ENCODE measurements around the gene PLEKHA5. TPM values are rescaled to one million over a fixed set of nuclear protein-coding genes. Genes with fewer than 3 reads are reported as not detected.

Gene PLEKHA5
- total RNA-seq, 1 donor from 2014 or later: 32.3 TPM

DNA sequence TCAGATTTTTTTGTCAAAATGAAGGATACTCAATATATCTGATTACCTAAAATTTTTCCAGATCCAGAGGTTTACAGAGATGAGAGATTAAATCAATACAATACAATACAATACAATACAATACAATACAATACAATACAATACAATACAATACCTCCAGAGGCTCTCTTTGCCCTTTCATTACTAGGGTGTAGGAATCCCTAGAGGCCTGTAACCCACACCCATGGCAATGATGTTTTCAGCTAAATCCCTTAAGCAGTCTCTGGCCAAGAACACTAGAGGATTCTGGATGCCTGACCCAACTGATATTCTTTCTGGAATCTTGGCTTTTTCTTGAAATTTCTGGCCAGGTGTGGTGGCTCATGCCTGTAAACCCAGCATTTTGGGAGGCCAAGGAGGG, 286.0 kb downstream of the PLEKHA5 start:
- no peaks in the 10 kb centered on the region for H3K27me3 Mint-ChIP-seq (ENCODE audit: unreplicated experiment)
- no peak overlapping the region for H3K27ac Mint-ChIP-seq (ENCODE audit: unreplicated experiment)
- H3K4me1 Mint-ChIP-seq (ENCODE audit: unreplicated experiment): no peaks in the 10 kb centered on the region
- TF ChIP-seq CTCF (IDR thresholded peaks at IDR 0.05): no peak
- H3K4me3 Mint-ChIP-seq (ENCODE audit: unreplicated experiment): no peak overlapping the region
- H3K9me3 Mint-ChIP-seq (ENCODE audit: unreplicated experiment): no peaks in the 10 kb centered on the region
- no peaks in the 10 kb centered on the region for H3K36me3 Mint-ChIP-seq (ENCODE audit: unreplicated experiment)
- DNase-seq (ENCODE audit: extremely low spot score, unreplicated experiment): no peak

- Mint-ChIP-seq H3K27me3 (ENCODE audit: unreplicated experiment) (no peaks in the 10 kb centered on the region), H3K27ac (ENCODE audit: unreplicated experiment) (no peak overlapping the region), H3K36me3 (ENCODE audit: unreplicated experiment) (no peaks in the 10 kb centered on the region), H3K9me3 (ENCODE audit: unreplicated experiment) (no peaks in the 10 kb centered on the region), H3K4me1 (ENCODE audit: unreplicated experiment) (no peaks in the 10 kb centered on the region), H3K4me3 (ENCODE audit: unreplicated experiment) (no peak overlapping the region)
- DNase-seq (ENCODE audit: extremely low spot score, unreplicated experiment): no peak
- no peak for TF ChIP-seq CTCF (IDR thresholded peaks at IDR 0.05)
Observed at GRCh38 chr12:19419086-19419485, 289.6 kb downstream of the PLEKHA5 start.

GRCh38 chr12:19421503-19422282, 292.2 kb downstream of the PLEKHA5 start:
- no peak overlapping the region for H3K27ac Mint-ChIP-seq (ENCODE audit: unreplicated experiment)
- no peaks in the 10 kb centered on the region for H3K4me1 Mint-ChIP-seq (ENCODE audit: unreplicated experiment)

GRCh38 chr12:19423166-19423930, 293.8 kb downstream of the PLEKHA5 start:
- H3K9me3 Mint-ChIP-seq (ENCODE audit: unreplicated experiment): no peaks in the 10 kb centered on the region
- peak; percentile 59 for DNase-seq (ENCODE audit: extremely low spot score, unreplicated experiment)
- H3K27me3 Mint-ChIP-seq (ENCODE audit: unreplicated experiment): no peaks in the 10 kb centered on the region
- H3K36me3 Mint-ChIP-seq (ENCODE audit: unreplicated experiment): no peaks in the 10 kb centered on the region
- no peak overlapping the region for H3K4me3 Mint-ChIP-seq (ENCODE audit: unreplicated experiment)
- no peak for TF ChIP-seq CTCF (IDR thresholded peaks at IDR 0.05)
- H3K27ac Mint-ChIP-seq (ENCODE audit: unreplicated experiment): no peak overlapping the region
- no peaks in the 10 kb centered on the region for H3K4me1 Mint-ChIP-seq (ENCODE audit: unreplicated experiment)

More at GRCh38 chr12:19421503-19422282, 292.2 kb downstream of the PLEKHA5 start:
- TF ChIP-seq CTCF (IDR thresholded peaks at IDR 0.05): no peak
- Mint-ChIP-seq H3K27me3 (ENCODE audit: unreplicated experiment) (no peaks in the 10 kb centered on the region), H3K36me3 (ENCODE audit: unreplicated experiment) (no peaks in the 10 kb centered on the region), H3K9me3 (ENCODE audit: unreplicated experiment) (no peaks in the 10 kb centered on the region), H3K4me3 (ENCODE audit: unreplicated experiment) (no peak overlapping the region)
- peak; percentile 27 for DNase-seq (ENCODE audit: extremely low spot score, unreplicated experiment)

All from osteocyte (in vitro differentiated cells).